ENCODE results near the gene HNRNPDL.

- no peak for TF ChIP-seq CTCF (conservative IDR thresholded peaks at IDR 0.05; ENCODE audit: low read length)
- TF ChIP-seq EZH2phosphoT487 (IDR thresholded peaks at IDR 0.05; ENCODE audit: borderline replicate concordance, low read depth, low read length), result no peak
These were observed 14.3 kb downstream of the HNRNPDL start for GRCh38 chr4:82415922-82416365.
